ENCODE data around the gene ABCB6.

ABCB6 gene

DNA sequence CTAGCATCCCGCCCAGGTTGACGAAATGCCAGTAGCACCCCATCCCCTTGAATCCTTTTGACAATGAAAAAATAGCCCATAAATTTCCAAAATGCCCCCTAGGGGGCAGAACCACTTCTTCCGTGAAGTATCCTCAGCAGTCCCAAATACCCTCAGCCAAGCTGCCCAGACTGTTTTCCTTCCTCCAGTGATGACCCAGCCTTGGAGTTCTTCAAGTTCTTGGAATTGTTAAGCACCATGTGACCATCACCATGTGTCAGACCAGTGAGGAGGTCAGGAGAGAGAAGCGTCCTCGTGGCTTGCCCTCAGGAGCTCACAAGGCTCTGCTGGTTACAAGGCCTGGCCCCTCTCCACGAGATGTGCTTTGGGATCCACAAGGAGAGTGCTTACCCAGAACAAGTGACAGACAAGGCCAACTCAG lies 47.5 kb downstream of the ABCB6 start:
- DNase-seq = peak in 14 of 56 donors; percentile 13 to 42 (median 24)

- DNase-seq = no peak
These were observed 48.7 kb downstream of the ABCB6 start, which contains the start of gene SLC23A3 for GRCh38 chr2:219169930-219170654. SLC23A3 (minus strand) TSS chr2:219170029; CDS start chr2:219169984, 45 bp downstream.

DNA sequence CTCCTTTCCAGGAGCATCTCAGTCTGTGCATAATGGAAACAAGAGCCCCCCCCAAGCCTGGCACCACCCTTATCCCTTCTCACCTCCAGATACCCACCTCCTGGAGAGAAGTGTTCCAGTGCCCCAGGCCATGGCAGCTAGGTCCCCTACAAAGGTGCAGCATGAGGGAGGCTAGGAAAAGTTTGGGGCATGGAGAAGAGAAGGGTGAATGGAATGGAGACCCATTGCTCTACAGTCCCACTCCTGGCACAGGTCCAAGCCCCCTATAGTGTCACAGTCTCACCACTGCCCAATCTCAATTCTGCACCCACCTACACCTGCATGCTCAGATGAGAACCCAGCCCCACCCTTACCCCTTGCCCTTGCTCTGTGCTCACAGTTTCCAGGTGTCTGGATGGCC lies 49.8 kb downstream of the ABCB6 start:
- no peak for DNase-seq

GRCh38 chr2:219168526-219168925 lies 50.2 kb downstream of the ABCB6 start:
- peak in 5 of 56 donors; percentile 19 to 34 (median 28) for DNase-seq

DNA sequence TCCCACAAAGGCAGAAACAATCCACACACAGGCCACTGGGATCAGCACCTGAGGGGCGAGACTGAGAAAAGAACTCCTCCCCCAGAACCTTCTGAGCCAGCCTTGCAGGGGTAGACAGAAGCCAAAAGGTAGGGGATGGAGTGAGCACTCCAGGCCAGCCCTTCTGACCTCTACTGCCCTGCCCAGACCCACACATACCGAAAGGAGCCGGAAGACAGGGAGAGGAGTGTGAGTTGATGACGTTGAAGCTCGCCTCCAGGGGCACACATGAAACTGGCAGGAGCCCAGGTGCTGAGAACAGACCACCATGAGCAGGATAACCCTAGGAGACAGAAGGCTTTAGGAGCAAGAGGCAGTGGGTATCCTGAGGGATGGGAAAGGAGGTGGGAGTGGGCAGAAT lies 50.8 kb downstream of the ABCB6 start:
- DNase-seq = no peak

DNA sequence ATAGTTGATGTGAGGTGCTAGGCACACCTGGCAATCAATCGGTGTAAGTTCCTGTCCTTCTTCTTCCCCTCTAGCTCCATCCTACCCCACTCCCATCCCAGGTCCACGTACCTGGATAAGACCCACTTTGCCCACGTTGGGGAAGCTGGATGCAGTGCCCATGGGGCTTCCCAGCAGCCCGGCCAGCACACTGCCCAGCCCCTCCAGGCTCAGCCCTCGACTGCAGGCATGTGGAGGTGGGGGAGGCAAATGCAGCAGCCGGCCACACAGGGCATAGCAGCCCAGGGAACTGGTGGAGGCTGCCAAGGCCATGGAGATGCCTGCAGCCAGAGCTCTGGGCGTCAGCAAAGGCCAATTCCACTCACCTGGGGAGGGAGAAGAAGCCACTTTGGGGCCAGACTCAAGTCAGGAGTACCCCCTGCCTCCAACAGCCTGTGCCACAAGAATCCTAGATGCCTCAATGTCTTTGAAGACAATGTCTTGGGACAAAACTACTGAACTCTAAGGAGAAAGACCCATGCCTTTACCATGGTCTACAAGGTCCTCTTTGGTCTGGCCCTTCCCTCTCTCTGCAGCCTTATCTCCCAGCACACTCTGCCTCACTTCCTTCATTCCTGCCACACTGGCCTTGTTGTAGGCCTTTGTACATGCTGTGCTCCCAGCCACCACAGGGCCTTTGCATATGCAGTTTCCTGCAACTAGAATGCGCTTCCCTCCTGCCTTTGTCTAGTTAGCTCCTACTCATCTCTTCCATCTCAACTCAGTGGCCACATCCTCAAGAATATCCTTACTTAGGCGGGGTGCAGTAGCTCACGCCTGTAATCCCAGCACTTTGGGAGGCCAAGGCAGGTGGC lies 53.5 kb downstream of the ABCB6 start:
- no peak for DNase-seq

DNA sequence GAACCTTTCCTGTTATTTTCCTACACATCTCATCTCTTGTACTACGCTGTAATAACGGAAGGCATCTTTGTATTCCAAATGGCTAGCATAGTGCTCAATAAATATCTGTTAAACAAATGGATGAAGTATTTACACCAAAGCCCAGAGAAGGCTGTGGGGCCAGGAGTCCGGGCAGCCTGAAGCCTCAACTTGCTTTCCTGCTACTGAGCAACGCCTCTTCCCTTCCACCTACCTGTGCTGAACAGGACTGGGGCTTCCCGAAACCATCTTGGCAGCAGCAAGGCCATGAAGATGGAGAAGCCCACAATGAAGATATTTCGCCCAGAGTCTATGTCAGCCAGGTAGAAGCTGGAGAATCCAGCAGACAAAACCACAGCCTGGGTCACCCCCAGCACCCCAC lies 55.6 kb downstream of the ABCB6 start:
- no peak for DNase-seq

- no peak for DNase-seq
These were observed 57.7 kb downstream of the ABCB6 start for GRCh38 chr2:219161097-219161496.

GRCh38 chr2:219160186-219161017 lies 58.4 kb downstream of the ABCB6 start, which contains the start of gene NHEJ1:
NHEJ1 (minus strand) TSS chr2:219160815; CDS start chr2:219158362, 2,453 bp downstream.
- peak; percentile 68 to 100 (median 93) for DNase-seq
